AG04449 (cell line): ENCODE results near the gene UAP1.
"Not testable (repeated sequence)": the region's sequence is repeated elsewhere in the genome, so short reads cannot be mapped to it uniquely, and the experiment has no call there.

Experiments
- CTCF ChIA-PET: fragments of 350-600 bp; formaldehyde crosslinking; extraction: SDS; loops from one replicate; lab custom pipeline; 2021; ENCODE audit warnings: antibody characterized with exemption; lab: Yijun Ruan, JAX
- POLR2A ChIA-PET: fragments of 400-600, 350-600 bp; formaldehyde crosslinking; extraction: SDS; loops from one replicate; lab custom pipeline; 2020; ENCODE audit warnings: antibody characterized with exemption, inconsistent platforms; lab: Yijun Ruan, JAX
- DNase-seq: peaks from one replicate; pipeline ENCODE4 v3.0.0-alpha.2; 2010; ENCODE audit warnings: low read depth, low spot score
- H3K4me3 ChIP-seq: 2 replicates; pipeline ENCODE4 v1.5.1; 2011; ENCODE audit warnings: low read depth, mild to moderate bottlenecking, control low read depth, low read length
- CTCF ChIP-seq: IDR thresholded peaks from one replicate; pipeline ENCODE4 v1.5.1; 2011; ENCODE audit warnings: mild to moderate bottlenecking, moderate library complexity, low read length, control low read depth, inconsistent platforms; ENCODE audit not compliant: insufficient read depth; ENCODE audit errors: missing control alignments

UAP1 gene

DNA sequence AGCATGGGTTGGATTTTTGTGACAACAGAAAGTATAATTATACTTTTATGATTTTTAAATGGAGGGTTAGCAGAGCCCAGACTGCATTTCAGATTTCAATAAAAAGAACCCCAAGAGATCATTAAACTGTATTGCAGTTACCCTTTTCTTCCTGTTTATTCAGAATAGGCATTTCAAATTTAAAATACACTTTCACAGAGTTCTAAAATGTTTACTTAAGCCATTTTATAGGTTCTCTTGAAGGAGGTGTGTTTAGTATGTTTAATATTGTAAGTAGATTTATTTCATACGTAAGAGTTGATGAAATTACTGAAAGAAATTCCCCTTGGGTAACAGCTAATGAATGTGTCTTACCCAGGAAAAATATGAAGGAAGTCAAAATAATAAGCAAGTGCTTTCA is 17.4 kb downstream of the UAP1 start:
- DNase-seq, result no peak
- no peak for TF ChIP-seq CTCF
- ChIA-PET POLR2A (no interaction called here), CTCF (interaction anchor here (0.9 to 3.0 kb wide), 3 partner anchors 14 to 71 kb away, joined by 3 to 10 read pairs (median 5); no protein-coding TSS in a partner anchor)
- no peak overlapping the region for H3K4me3 ChIP-seq

DNA sequence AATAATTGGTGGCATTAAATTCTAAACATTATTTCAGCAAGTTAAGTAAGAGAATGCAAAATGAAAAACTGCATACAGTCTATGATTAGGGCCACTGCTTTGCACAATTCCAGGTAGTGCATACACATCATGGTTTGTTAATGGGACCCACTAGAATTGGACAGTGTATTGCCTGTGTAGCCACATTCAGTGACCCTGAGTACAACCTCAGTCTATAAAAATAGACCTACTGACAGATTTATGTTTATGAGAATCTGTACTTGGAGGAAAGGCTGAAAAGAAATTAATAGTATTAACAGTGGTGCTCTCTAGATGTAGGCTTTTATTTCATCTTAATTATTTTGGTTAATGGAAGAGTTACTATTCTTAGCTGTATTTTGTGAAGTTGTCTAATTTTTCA is 18.8 kb downstream of the UAP1 start:
- no peak for TF ChIP-seq CTCF
- POLR2A ChIA-PET, result no interaction called here
- CTCF ChIA-PET, result no interaction called here
- DNase-seq, result no peak
- H3K4me3 ChIP-seq, result no peak overlapping the region

DNA sequence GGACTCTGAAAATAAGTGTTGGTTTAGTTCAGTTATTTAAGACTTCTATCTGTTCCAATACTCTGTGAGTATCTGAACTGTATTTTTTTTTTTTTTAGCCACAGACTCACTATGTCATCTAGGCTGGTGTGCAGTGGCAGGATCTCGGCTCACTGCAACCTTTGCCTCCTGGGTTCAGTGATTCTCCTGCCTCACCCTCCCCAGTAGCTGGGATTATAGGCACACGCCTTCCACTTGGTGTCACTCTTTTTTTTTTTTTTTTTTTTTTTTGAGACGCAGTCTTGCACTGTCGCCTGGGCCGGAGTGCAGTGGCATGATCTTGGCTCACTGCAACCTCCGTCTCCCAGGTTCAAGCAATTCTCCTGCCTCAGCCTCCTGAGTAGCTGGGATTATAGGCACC is 21.4 kb downstream of the UAP1 start:
- POLR2A ChIA-PET, CTCF ChIA-PET, DNase-seq, H3K4me3 ChIP-seq: not testable (repeated sequence)

DNA sequence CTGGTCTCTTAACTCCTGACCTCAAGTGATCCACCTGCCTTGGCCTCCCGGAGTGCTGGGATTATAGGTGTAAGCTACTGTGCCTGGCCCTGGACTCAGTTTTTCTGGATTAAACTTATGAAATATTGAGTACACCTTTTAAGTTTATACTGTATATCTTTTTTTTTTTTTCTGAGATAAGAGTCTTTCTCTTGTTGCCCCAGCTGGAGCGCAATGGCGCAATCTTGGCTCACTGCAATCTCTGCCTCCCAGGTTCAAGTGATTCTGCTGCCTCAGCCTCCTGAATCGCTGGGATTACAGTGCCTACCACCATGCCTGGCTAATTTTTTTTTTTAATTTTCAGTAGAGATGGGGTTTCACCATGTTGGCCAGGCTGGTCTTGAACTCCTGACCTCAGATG is 23.6 kb downstream of the UAP1 start:
- CTCF ChIA-PET, result interaction anchor here (0.7 to 1.1 kb wide), 3 partner anchors 16 to 215 kb away, joined by 3 read pairs; no protein-coding TSS in a partner anchor
- DNase-seq, H3K4me3 ChIP-seq, POLR2A ChIA-PET: not testable (repeated sequence)

DNA sequence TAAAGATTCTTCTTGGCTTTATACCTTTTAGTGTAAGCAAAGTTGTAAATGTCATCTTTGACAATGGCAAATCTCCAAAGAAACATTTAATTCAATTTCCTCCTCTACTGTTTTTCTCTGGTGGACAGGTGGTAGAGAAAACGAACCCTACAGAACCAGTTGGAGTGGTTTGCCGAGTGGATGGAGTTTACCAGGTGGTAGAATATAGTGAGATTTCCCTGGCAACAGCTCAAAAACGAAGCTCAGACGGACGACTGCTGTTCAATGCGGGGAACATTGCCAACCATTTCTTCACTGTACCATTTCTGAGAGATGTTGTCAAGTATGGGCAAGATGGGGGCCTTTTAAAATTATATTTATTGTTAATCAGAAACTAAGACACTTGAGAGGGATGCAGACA is 25.8 kb downstream of the UAP1 start:
- CTCF ChIA-PET, result interaction anchor here (1.3 to 1.5 kb wide), 2 partner anchors 11 to 21 kb away, joined by 3 to 4 read pairs; no protein-coding TSS in a partner anchor
- no peak for TF ChIP-seq CTCF
- no peak for DNase-seq
- POLR2A ChIA-PET, result no interaction called here
- no peak overlapping the region for H3K4me3 ChIP-seq

- TF ChIP-seq CTCF, result no peak
- ChIA-PET CTCF (interaction anchor here (1.2 to 1.5 kb wide), 2 partner anchors 11 to 14 kb away, joined by 3 to 4 read pairs; no protein-coding TSS in a partner anchor), POLR2A (no interaction called here)
- H3K4me3 ChIP-seq, result no peak overlapping the region
- DNase-seq, result no peak
Measured at GRCh38 chr1:162587761-162588260, 26.3 kb downstream of the UAP1 start.

GRCh38 chr1:162590101-162590500 is 28.6 kb downstream of the UAP1 start:
- no peak for DNase-seq
- no peak overlapping the region for H3K4me3 ChIP-seq
- TF ChIP-seq CTCF, result no peak
- POLR2A ChIA-PET, result no interaction called here
- CTCF ChIA-PET, result interaction anchor here (0.9 to 2.7 kb wide), 3 partner anchors 11 to 210 kb away, joined by 4 to 11 read pairs (median 5); no protein-coding TSS in a partner anchor
